GM12864 (cell line): ENCODE results near the gene GOLGA5.
A peak's percentile ranks its signal among the peaks of the same experiment; 100 is the strongest.
"Not testable (repeated sequence)": the region's sequence is repeated elsewhere in the genome, so short reads cannot be mapped to it uniquely, and the experiment has no call there.

Experiments used
- DNase-seq: peaks from one replicate; pipeline ENCODE4 v3.0.0-alpha.2; 2011; ENCODE audit warnings: low read depth
- H3K4me3 ChIP-seq: 2 replicates; pipeline ENCODE4 v1.5.1; 2011; ENCODE audit warnings: mild to moderate bottlenecking, low read depth, low read length, control low read depth
- CTCF ChIP-seq: IDR thresholded peaks from 2 replicates; pipeline ENCODE4 v1.5.1; 2011; ENCODE audit warnings: low read depth, mild to moderate bottlenecking, moderate library complexity, low read length, control low read depth, inconsistent platforms; ENCODE audit errors: missing control alignments

The GOLGA5 gene

GRCh38 chr14:92760524-92760805 is 33.6 kb upstream of the GOLGA5 start:
- no peak for TF ChIP-seq CTCF
- no peak for DNase-seq

GRCh38 chr14:92763666-92764631 is 30.2 kb upstream of the GOLGA5 start:
- not testable (repeated sequence) for H3K4me3 ChIP-seq, DNase-seq

More at GRCh38 chr14:92760524-92760805, 33.6 kb upstream of the GOLGA5 start:
- H3K4me3 ChIP-seq = no peak overlapping the region

GRCh38 chr14:92768236-92768635 is 25.9 kb upstream of the GOLGA5 start:
- H3K4me3 ChIP-seq = not testable (repeated sequence)
- peak; percentile 93 for DNase-seq

- no peak overlapping the region for H3K4me3 ChIP-seq
- no peak for DNase-seq
- TF ChIP-seq CTCF = no peak
Observed at GRCh38 chr14:92768795-92769194, 25.3 kb upstream of the GOLGA5 start.

GRCh38 chr14:92770484-92770883 is 23.6 kb upstream of the GOLGA5 start:
- DNase-seq = no peak
- TF ChIP-seq CTCF = no peak
- no peak overlapping the region for H3K4me3 ChIP-seq

GRCh38 chr14:92774572-92774971 is 19.5 kb upstream of the GOLGA5 start:
- no peak overlapping the region for H3K4me3 ChIP-seq
- no peak for TF ChIP-seq CTCF
- no peak for DNase-seq

- DNase-seq = peak; percentile 87
- not testable (repeated sequence) for H3K4me3 ChIP-seq
Observed at GRCh38 chr14:92775292-92775691, 18.8 kb upstream of the GOLGA5 start.

GRCh38 chr14:92778868-92779565 is 15.1 kb upstream of the GOLGA5 start:
- not testable (repeated sequence) for H3K4me3 ChIP-seq, DNase-seq
